Esophagus (tissue), 2 donors: ENCODE data around the gene KRT81. TPM values are rescaled to one million over a fixed set of nuclear protein-coding genes. Genes with fewer than 3 reads are reported as not detected.

Experiments
- H3K27ac ChIP-seq, 2 donors: one replicate each; pipeline ENCODE4 v1.5.1; 2013; ENCODE audit warnings: low read depth in 2 of 2, mild to moderate bottlenecking in 2 of 2, inconsistent platforms in 1 of 2, low read length in 1 of 2, moderate library complexity in 1 of 2
- H3K27me3 ChIP-seq, 2 donors: one replicate each; pipeline ENCODE4 v1.6.1; 2013; ENCODE audit warnings: low read length in 2 of 2, control low read depth in 1 of 2, mild to moderate bottlenecking in 1 of 2; ENCODE audit not compliant: insufficient read depth in 2 of 2, control insufficient read depth in 1 of 2
- H3K36me3 ChIP-seq, 2 donors: one replicate each; pipeline ENCODE4 v1.6.1; 2013; ENCODE audit warnings: low read length in 1 of 2; ENCODE audit not compliant: control insufficient read depth in 2 of 2, insufficient read depth in 2 of 2
- H3K4me1 ChIP-seq, 2 donors: one replicate each; pipeline ENCODE4 v1.6.1; 2013; ENCODE audit warnings: low read length in 1 of 2; ENCODE audit not compliant: control insufficient read depth in 2 of 2, insufficient read depth in 2 of 2
- H3K4me3 ChIP-seq, 2 donors: one replicate each; pipeline ENCODE4 v1.5.1; 2013; ENCODE audit warnings: low read length in 2 of 2, mild to moderate bottlenecking in 2 of 2, low read depth in 1 of 2, moderate library complexity in 1 of 2
- H3K9me3 ChIP-seq, 2 donors: one replicate each; pipeline ENCODE4 v1.6.1; 2013; ENCODE audit warnings: mild to moderate bottlenecking in 2 of 2, low read depth in 1 of 2, low read length in 1 of 2, moderate library complexity in 1 of 2; ENCODE audit not compliant: control insufficient read depth in 2 of 2, insufficient read depth in 1 of 2
- WGBS, 2 donors: extraction: QIAGEN DNeasy Blood & Tissue Kit; methylation state at CpG; one replicate each; pipeline ENCODE4 v1.1.7; 2013; 5-methylcytosine and 5-hydroxymethylcytosine counted together
- polyA plus RNA-seq, 2 donors: library from polyadenylated mRNA; stranded (reverse); fragments of 200-250 nt; gene quantifications; one replicate each; pipeline ENCODE4 v1.2.3, GENCODE V29; 2013
- donor health status: healthy with polysubstance abuse.
- donor health status: Bipolar disorder and iron deficiency.

Gene KRT81
- polyA plus RNA-seq, 2 donors = 0.05 to 0.08 TPM

- Histone ChIP-seq H3K27me3 (no peaks in the 10 kb centered on the region), H3K36me3 (no peaks in the 10 kb centered on the region), H3K4me1 (peaks cover 0 to 9% of the 10 kb centered on the region in 2 donors), H3K9me3 (no peaks in the 10 kb centered on the region), H3K4me3 (no peak overlapping the region), H3K27ac (no peak overlapping the region)
- WGBS, 2 donors = 74 to 85% methylated on average over 9 of the region's 9 CpGs
Observed at GRCh38 chr12:52277486-52278245, 13.7 kb downstream of the KRT81 start.

- no peak overlapping the region for H3K4me3 ChIP-seq
- peaks cover 0 to 7% of the 10 kb centered on the region in 2 donors for H3K4me1 ChIP-seq
- no peaks in the 10 kb centered on the region for H3K36me3 ChIP-seq
- 82% methylated on average over 3 of the region's 3 CpGs for WGBS, 2 donors
- H3K27ac ChIP-seq = no peak overlapping the region
- no peaks in the 10 kb centered on the region for H3K9me3 ChIP-seq
- no peaks in the 10 kb centered on the region for H3K27me3 ChIP-seq
Observed at GRCh38 chr12:52275686-52276085, 15.6 kb downstream of the KRT81 start.

- Histone ChIP-seq H3K4me3 (no peak within 1 kb of the TSS), H3K4me1 (peaks cover 0 to 3% of the 10 kb centered on the region in 2 donors), H3K9me3 (no peaks in the 10 kb centered on the region), H3K27me3 (no peaks in the 10 kb centered on the region), H3K27ac (no peak within 1 kb of the TSS), H3K36me3 (no peaks in the 10 kb centered on the region)
- 61 to 73% methylated on average over 3 of the region's 3 CpGs for WGBS, 2 donors
Observed at GRCh38 chr12:52274521-52275120, 16.7 kb downstream of the KRT81 start, which contains the start of gene KRT86. Gene KRT86, plus strand, starts transcription at chr12:52274645. Its CDS starts 27,272 bp downstream, at chr12:52301917.

GRCh38 chr12:52271158-52271557 lies 20.2 kb downstream of the KRT81 start:
- no peak overlapping the region for H3K27ac ChIP-seq
- H3K36me3 ChIP-seq = no peaks in the 10 kb centered on the region
- H3K9me3 ChIP-seq = no peaks in the 10 kb centered on the region
- 71 to 75% methylated on average over 1 of the region's 1 CpG for WGBS, 2 donors
- no peak overlapping the region for H3K4me3 ChIP-seq
- no peaks in the 10 kb centered on the region for H3K4me1 ChIP-seq
- no peaks in the 10 kb centered on the region for H3K27me3 ChIP-seq

GRCh38 chr12:52270541-52271070 lies 20.7 kb downstream of the KRT81 start:
- Histone ChIP-seq H3K4me1 (no peaks in the 10 kb centered on the region), H3K4me3 (no peak overlapping the region), H3K27me3 (no peaks in the 10 kb centered on the region), H3K9me3 (no peaks in the 10 kb centered on the region), H3K36me3 (no peaks in the 10 kb centered on the region), H3K27ac (no peak overlapping the region)
- WGBS, 2 donors = 79 to 82% methylated on average over 6 of the region's 6 CpGs

- Histone ChIP-seq H3K36me3 (no peaks in the 10 kb centered on the region), H3K4me3 (no peak overlapping the region), H3K9me3 (no peaks in the 10 kb centered on the region), H3K27me3 (no peaks in the 10 kb centered on the region), H3K27ac (no peak overlapping the region), H3K4me1 (no peaks in the 10 kb centered on the region)
- 74 to 80% methylated on average over 2 of the region's 2 CpGs for WGBS, 2 donors
Observed at GRCh38 chr12:52268212-52268611, 23.1 kb downstream of the KRT81 start.

- Histone ChIP-seq H3K27me3 (no peaks in the 10 kb centered on the region), H3K4me3 (no peak overlapping the region), H3K36me3 (no peaks in the 10 kb centered on the region), H3K4me1 (no peaks in the 10 kb centered on the region), H3K9me3 (no peaks in the 10 kb centered on the region), H3K27ac (no peak overlapping the region)
- whole genome bisulfite sequencing, 2 donors = 84 to 85% methylated on average over 3 of the region's 3 CpGs
Observed at GRCh38 chr12:52267699-52268098, 23.6 kb downstream of the KRT81 start.

GRCh38 chr12:52267266-52267665 lies 24.1 kb downstream of the KRT81 start:
- Histone ChIP-seq H3K4me3 (no peak overlapping the region), H3K27ac (no peak overlapping the region), H3K36me3 (no peaks in the 10 kb centered on the region), H3K9me3 (no peaks in the 10 kb centered on the region), H3K27me3 (peaks cover 0 to 2% of the 10 kb centered on the region in 2 donors), H3K4me1 (no peaks in the 10 kb centered on the region)
- 97 to 98% methylated on average over 3 of the region's 3 CpGs for WGBS, 2 donors

GRCh38 chr12:52266514-52266913 lies 24.8 kb downstream of the KRT81 start:
- no peak overlapping the region for H3K4me3 ChIP-seq
- H3K27ac ChIP-seq = no peak overlapping the region
- no peaks in the 10 kb centered on the region for H3K9me3 ChIP-seq
- no peaks in the 10 kb centered on the region for H3K4me1 ChIP-seq
- no peaks in the 10 kb centered on the region for H3K36me3 ChIP-seq
- 77 to 90% methylated on average over 2 of the region's 2 CpGs for WGBS, 2 donors
- H3K27me3 ChIP-seq = peaks cover 0 to 3% of the 10 kb centered on the region in 2 donors
